Stimulated activated CD8-positive, alpha-beta memory T cell treated with anti-CD3 and anti-CD28 coated beads, Interleukin-15, amount 100 ng/mL, for 4 hours (primary cell): ENCODE data around the gene GNGT2.

Source experiments
- DNase-seq, 2 donors: peaks; one replicate each; pipeline ENCODE4 v3.0.0-alpha.2; 2020; ENCODE audit warnings: low read depth in 2 of 2

GNGT2 gene

DNA sequence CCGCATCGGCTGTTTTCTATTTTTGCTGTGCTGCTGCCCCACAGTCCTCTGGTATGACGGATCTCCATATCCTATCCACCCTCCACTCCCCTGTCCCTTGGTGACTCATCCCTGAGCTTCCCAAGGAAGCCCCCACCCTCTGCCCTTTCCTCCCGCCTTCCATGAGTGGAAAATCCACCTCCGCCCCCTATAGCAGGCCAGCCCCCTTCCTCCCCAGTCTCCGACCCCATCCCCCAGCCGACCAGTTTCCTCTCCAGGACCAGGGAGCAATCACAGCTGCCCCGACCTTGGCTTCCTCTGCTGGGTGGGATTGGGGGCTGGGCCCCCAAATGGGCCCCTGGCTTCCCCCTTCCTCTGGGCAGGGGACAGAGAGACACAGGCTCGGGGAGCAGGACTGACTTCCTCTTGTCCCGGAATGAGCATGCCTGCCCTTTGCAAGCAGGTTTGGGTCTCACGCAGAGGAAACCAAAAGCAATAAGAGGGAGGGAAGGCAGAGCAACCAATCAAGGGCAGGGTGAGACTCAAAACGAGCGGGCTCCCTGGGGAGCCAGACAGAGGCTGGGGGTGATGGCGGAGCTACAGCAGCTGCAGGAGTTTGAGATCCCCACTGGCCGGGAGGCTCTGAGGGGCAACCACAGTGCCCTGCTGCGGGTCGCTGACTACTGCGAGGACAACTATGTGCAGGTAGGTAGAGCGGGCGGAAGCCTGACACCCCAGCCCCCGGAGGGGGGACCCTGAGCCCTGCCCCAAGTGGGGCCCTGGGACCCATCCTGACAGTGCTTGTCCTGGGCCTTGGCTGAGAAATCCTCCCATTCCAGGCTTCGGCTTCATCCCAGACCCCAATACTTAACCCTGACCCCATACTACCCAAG lies at the start of gene GNGT2, which contains the start of gene ABI3:
Gene GNGT2 (minus strand): TSS at position 417 of the 872 bp plus-strand sequence. CDS start 3,152 bp downstream, outside the sequence.
Gene ABI3 (plus strand): TSS at position 550 of the 872 bp plus-strand sequence. CDS start 18 bp downstream, at position 568.
- DNase-seq = no peak

DNA sequence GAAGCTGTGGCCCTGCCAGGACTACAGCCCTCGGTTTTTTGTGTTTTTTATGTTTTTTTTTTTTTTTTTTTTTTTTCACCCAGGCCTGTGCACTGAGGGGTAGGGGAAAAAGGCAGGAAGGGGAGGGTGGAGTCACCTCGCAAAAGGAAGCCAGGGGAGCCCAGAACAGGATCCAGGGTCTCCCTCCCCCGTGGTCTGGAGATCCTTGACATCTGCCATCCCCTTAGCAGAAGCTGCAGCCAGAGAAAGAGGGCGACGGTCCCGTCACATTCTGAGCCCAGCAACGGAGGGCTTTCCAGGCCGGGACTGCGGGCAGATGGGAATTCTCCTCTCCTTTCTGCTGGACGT lies 49.3 kb upstream of the GNGT2 start:
- no peak for DNase-seq

DNA sequence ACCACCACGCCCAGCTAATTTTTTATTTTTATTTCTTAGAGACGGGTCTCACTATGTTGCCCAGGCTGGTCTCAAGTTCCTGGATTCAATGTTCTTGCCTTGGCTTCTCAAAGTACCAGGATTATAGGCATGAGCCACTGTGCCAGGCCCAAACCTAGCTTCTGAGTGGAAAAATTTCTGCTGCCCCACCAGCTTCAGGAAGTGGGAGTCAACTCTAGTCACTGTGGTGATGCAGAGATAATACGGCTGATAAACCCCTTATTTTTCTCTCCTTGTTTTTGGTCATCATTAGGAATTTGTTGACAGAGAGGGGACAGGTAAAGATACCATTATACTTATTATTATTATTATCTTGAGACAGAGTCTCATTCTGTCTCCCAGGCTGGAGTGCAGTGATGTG lies 48.0 kb upstream of the GNGT2 start:
- DNase-seq = no peak

DNA sequence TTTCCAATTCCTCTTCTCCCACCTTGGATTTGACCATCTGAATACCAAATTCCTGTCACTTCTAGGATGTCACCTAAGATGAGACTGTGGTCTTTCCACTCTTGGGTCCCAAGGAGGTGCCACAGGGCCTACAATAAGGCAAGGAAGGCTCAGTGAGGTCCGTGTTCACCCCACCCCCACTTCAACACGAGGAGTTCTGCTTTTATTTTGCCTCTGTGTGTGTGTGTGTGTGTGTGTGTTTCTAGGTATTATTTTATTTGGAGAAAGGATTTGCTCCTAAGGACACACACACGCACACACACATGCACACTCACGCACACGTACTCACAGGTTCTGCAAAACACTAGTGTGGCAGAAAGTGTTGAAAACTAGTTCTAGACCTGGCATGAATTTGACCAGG lies 44.8 kb upstream of the GNGT2 start:
- no peak for DNase-seq

DNA sequence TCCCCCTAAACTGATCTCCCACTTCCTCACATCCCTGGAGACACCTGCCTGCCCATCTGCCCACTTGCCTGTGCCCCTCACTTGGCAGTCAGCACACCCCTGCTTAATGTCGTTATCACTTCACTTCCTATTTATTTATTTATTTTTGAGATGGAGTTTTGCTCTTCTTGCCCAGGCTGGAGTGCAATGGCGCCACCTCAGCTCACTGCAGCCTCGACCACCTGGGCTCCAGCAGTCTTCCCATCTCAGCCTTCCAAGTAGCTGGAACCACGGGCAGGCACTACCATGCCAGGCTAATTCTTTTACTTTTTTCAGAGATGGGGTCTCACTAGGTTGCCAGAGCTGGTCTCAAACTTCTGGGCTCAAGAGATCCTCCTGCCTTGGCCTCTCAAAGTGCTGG lies 43.7 kb upstream of the GNGT2 start:
- no peak for DNase-seq

DNA sequence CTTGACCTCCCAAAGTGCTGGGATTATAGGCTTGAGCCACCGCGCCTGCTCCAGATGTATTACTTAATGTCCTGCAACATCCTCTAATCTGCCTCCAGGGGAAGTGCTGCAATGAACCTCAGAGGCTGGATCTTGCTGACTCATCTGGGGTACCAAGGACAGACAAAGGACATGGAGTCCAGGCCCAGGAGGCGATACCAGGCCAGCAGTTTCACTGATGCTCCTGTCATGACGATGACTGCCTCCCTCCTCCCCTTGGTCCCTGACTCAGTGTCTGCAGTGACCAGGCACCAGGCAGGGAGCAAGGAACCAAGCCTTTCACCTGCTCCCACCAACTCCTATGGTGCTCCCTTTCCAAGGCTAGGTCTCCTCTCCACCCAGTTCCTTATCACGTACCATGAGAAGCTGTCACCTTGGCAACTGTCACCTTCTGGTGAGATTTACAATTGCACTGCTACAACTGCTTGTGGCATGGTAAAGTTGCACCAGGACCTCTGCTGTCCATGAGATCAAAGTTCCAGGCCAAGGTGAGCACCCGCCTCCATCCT lies 41.8 kb upstream of the GNGT2 start:
- DNase-seq = no peak

DNA sequence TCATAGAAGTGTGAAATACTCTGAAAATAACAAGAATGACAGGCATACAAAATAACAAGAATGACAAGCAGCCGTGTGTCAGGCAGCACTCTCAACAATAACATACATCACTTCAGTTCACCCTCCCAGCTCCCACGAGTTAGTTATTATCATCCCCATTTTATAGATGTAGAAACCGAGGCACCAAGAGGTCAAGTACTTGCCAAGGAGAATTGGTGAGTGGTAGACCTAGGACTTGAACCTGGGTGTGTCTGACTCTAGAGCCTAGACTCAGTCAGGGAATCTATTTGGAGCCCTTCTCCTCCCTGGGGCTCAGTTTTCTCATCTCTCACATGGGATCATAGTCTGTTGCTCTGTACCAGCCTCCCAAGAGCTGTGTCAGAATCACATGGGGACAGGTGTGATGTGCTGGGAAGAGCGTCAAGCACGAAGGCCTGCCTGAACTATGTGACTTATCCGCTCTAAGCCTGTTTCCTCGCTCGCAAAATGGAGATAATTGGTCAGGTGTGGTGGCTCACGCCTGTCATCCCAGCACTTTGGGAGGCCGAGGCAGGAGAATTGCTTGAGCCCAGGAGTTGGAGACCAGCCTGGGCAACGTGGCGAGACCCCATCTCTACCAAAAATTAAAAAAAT lies 39.6 kb upstream of the GNGT2 start:
- no peak for DNase-seq

DNA sequence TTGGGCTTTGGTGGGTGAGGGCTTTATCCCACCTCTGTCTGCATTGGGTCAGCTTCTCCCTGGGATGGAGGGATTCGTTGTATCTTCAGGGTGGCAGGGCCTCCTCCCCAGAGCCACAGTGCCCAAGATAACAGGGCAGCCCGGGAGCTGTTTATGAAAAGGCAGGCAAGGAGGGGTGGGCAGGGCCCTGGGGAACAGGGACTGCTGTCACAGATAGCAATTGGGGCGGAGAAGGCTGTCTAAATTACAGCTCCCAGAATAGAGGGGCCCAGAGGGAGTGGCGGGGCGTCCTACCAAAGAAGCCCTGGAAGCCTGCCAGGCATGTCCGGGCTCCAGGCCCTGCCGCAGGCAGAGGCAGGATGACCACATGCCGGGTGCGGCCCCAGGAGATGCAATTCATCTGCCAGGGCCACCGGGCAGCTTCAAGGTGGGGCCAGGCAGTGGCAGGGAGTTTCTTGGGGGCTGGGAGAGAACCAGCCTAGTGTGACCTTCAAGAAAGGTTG lies 39.0 kb upstream of the GNGT2 start:
- DNase-seq = no peak

DNA sequence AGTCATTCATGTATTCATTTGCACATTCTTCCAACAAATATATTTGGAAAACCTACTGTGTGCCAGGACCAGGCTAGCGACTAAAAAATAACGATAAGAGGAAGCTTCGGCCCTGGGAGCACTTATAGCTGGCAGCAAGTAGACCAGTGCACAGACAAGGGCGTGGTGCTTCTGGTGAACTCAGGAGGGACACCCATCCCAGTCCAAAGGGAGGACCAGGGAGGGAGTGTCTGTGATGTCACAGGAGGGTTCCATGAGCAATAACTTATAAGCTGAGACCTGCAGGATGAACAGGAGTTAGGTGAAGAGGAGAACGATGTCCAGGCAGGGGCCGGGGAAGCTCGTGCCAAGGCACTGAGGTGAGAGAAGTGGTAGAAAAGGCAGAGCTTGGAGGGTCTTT lies 37.6 kb upstream of the GNGT2 start:
- no peak for DNase-seq

DNA sequence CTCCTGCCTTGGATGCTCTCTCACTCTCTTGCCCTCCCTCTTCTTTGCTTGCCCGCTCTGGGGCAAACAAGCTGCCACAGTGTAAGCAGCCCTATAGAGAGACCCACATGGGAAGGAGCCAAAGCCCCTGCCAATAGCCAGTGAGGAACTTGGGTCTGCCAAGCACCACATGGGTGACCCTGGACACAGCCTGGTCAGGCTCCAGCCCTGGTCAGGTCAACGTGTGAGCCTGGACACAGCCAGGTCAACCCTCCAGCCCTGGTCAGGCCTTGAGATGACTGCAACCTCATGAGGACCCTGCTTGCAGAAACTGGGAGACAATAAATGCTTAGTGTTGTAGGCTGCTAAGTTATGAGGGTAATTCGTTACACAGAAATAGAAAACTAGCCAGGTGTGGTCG lies 34.5 kb upstream of the GNGT2 start:
- no peak for DNase-seq

DNA sequence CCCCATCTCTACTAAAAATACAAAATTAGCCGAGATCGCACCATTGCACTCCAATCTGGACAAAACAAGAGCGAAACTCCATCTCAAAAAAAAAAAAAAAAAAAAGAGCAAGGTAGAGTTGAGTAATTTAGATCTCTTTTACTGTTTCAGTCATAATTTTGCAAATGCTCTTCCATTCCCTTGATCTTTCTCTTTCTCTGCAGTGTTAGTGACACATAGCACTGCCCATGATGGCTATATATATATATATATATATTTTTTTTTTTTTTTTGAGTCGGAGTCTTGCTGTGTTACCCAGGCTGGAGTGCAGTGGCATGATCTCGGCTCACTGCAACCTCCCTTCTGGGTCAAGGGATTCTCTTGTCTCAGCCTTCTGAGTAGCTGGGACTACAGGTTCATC lies 32.4 kb upstream of the GNGT2 start:
- DNase-seq = no peak

DNA sequence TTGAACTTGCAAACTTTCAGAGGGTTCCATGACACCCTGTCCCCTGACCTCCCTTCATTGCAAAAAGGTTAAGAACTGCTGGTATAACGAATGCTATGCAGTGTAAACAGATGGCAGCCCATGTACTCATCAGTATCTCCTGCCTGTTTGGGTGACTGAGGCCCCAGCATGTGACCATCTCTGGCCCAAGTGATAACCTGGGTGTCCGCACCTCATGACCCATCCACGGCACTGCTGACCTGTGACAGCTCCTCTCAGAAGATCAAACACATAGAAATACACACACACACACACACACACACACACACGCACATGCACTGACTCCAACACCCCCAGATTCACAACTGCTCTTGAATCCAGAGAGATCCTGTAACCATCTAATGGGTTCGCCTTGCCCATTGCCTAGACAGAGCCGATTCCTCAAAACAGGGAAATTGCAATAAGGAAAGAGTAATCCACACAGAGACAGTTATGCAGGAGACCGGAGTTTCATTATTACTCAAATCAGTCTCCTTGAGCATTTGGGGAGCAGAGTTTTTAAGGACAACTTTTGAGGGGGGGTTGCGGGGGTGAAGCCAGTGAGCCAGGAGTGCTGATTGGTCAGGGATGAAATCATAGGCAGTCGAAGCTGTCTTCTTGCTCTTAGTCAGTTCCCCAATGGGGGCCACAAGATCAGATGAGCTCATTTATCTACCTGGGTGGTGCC lies 31.5 kb upstream of the GNGT2 start:
- DNase-seq = no peak

DNA sequence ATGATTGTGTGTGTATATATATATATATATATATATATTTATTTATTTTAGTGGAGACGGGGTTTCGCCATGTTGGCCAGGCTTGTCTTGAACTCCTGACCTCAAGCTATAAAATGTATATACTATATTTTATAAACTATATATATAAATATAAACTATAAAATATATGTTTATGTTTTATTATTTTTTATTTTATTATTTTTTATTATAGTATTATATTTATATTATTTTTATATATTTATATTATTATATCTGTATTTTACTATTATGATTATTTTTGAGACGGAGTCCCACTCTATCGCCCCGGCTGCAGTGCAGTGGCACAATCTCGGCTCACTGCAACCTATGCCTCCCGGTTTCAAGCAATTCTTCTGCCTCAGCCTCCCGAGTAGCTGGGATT lies 30.7 kb upstream of the GNGT2 start:
- DNase-seq = no peak

DNA sequence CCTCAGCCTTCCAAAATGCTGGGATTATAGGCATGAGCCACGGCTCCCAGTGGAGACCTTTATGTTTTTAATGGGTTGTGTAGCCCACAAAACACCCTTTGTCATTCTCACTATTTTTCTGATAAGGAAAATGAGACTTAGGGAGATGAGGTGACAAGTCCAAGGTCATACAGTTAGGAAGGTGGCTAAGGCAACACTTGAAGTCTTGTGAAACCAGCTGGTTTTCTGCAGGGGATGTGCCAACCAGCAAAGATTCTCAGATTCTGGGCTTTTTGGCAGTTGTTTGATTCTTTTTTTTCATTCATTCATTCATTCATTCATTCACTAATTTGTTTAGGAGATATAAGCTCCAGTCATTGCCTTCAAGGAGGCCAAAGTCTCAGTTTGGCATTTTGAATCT lies 30.2 kb upstream of the GNGT2 start:
- no peak for DNase-seq

DNA sequence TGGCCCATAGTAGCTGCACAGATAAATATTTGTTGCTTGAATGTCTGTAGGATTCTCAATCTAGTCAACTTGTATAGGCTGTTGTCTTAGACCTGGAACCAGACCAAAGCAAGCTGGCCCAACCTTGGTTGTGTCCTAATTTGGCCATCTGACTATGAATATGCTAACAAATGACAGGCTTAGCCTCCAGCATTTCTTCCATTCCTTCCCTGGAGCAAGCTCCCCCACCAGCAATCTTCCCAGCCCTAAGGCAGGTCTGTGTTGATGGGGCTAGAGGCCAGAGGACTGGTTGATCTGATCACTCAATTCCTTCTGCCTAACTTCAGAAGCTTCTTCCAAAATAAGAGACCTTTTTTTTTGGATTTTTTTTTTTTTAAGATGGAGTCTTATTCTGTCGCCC lies 29.6 kb upstream of the GNGT2 start:
- no peak for DNase-seq

DNA sequence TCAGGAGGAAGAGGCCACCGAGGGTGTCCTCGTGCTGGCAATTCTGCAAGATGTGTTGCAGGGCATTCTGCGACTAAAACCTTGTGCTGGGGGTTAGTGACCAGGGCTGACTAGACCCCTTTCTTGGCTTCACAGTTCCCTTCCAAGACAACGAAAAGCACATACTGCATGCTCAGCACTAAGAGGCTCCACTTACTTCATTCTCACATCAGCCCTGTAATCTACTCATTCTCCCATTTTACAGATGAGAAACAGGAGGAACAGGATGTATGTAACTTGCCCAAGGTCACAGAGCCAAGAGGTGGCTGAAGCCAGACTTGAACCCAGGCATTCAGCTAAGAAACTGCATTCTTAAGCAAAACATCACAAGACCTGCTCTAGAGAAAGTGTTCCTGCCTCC lies 25.5 kb upstream of the GNGT2 start:
- no peak for DNase-seq

DNA sequence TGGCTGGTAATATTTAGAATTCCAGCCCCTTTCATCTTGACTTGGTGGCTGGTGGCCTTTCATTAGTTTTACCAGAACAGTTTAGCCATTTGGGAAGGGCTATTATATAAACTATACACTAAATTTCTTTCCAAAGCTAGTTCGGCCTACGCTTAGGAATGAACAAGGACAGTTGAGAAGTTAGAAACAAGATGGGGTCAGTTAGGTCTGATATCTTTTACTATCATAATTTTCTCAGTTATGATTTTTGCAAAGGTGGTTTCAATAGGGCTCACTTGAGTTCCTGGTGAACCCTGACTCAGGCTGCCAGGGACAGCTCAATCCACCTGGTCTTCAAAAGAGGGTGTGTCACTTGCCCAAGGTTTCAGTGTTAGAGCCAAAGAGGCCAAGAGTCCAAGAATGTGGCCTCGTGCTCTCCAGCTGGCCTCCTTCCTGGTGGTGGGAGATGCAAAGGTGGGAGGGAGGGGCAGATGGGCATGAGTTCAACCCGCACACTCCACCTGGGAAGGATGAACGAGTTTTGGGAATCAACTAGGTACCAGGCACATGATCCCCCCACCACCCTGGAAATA lies 24.2 kb upstream of the GNGT2 start:
- no peak for DNase-seq

DNA sequence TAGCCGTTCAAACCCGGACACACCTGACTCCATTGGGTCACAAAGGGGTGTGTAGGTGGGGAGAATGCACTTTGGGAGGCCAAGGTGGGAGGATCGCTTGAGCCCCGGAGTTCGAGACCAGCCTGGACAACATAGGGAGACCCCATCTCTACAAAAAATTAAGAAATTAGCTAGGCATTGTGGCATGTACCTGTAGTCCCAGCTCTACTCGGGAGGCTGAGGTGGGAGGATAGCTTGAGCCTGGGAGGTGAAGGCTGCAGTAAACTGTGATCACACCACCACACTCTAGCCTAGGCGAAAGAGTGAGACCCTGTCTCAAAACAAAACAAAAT lies 21.2 kb upstream of the GNGT2 start:
- no peak for DNase-seq

DNA sequence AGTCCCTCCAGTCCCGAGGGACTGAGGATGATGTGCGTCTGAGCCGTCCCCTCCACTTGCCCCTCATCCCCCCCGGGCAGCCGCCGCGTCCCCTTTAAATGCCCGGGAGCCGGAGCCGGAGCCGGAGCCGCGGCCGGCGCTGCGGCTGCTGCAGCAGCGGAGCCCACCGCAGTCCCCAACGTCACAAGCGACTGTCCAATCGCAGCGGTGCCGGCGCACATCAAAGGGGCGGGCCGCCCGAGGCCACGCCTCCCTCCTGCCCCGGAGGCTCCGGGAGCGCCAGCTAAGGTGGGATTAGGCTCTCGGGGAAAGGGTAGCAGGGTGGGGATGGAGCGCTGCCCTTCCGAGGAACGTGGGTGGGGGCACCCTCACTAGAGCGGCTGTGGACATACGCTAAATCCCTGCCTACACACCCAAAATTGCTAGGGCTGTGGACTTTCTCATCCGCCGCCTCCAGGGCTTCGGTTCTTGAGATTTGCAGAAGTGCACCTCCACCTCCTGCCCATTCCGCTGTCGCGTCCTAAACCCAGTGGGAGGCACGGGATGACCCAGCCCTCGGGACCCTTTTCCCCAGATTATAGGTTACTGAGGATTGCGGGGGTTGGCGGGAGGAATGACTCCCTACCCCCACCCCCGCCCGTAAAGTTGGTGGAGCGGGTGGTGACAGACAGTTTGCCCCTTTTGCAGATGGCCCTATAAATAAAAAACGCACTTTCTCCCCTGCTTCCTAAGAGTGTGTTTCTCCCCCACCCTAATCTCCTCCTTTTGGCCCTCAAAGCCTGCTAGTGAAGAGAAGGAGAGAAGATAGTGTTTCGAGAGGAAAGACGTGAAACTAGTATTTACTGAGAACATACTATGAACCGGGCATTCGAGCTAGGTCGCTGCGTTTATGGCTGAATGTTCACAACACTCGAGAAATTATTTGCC lies 20.5 kb upstream of the GNGT2 start, which contains the start of gene PHOSPHO1:
Gene PHOSPHO1 (minus strand): TSS at position 152 of the 927 bp plus-strand sequence. CDS start 4,096 bp downstream, outside the sequence.
- peak; percentile 64 to 71 for DNase-seq

DNA sequence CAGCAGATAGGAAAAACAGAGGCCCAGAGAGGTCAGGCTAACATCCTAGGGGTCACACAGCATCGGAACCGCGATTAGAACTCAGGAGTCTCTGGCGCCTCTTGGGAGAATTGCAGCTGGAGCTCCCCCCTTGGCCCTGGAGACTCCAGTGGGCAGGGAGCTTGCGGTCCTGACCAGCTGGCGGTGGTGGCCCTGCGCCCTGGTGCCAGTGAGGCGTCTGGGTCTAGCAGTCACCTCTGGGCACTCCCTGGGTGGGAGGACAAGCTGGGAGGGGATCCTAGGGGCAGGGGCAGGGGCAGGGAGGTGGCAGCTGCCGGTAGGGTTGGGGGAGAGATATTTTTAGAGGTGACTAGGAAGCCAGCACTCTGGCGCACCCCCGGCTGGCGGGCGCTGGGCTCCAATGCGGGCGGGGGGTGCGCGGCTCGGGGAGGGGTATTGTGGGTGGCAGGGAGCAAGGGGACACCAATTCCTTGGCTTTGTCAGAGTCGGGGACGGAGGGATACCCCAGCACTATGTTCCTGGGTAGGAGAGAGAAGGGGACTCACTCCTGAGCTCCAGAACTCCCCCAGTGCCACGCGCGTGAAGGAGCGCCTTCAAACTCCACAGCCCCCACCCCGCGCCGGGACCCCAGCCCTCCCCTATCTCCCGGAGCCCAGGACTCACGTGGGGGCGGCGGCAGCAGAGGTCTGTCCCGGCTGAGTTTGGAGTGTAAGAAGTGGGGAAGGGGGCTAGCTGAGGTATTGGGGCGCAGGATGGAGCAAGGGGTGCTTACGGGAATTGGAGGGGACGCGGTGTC lies 19.6 kb upstream of the GNGT2 start:
- DNase-seq = no peak
